ENCODE measurements around the gene GRK5.
A peak's percentile ranks its signal among the peaks of the same experiment; 100 is the strongest.

Gene GRK5

DNA sequence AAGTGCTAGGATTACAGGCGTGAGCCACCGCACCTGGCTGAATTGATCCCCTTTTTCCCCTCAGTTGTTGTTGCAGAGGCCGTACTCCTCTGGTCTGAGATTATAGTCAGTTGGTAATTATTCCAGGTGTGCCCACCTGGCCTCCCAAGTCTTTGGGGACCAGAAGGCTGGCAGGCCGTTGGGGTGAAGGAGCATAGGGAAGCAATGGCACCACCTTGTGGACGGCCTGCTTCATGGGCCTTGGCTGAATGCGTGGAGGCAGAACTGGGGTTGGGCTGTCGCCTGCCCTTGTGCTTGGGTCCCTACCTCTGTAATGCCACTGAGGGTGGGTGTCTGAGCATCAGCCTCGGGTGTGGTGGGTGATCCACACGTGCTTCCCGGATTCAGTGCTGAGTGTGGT, 209.5 kb downstream of the GRK5 start:
- intact Hi-C loops (cut with DNase I; ENCODE audit: low total_unique reads), result loop anchor here (10.0 kb wide), 2 partner anchors 132 to 212 kb away; partner anchors contain the start of gene GRK5
- Histone ChIP-seq H3K27me3 (no peaks in the 10 kb centered on the region), H3K4me1 (peaks cover 0 to 39% (median 22%) of the 10 kb centered on the region in 4 donors), H3K27ac (no peak overlapping the region), H3K4me3 (no peak overlapping the region), H3K36me3 (peaks cover 0 to 5% (median 5%) of the 10 kb centered on the region in 3 donors), H3K9me3 (no peaks in the 10 kb centered on the region)
- peak in 1 of 2 donors; percentile 55 for DNase-seq
- TF ChIP-seq, protein P1, sequence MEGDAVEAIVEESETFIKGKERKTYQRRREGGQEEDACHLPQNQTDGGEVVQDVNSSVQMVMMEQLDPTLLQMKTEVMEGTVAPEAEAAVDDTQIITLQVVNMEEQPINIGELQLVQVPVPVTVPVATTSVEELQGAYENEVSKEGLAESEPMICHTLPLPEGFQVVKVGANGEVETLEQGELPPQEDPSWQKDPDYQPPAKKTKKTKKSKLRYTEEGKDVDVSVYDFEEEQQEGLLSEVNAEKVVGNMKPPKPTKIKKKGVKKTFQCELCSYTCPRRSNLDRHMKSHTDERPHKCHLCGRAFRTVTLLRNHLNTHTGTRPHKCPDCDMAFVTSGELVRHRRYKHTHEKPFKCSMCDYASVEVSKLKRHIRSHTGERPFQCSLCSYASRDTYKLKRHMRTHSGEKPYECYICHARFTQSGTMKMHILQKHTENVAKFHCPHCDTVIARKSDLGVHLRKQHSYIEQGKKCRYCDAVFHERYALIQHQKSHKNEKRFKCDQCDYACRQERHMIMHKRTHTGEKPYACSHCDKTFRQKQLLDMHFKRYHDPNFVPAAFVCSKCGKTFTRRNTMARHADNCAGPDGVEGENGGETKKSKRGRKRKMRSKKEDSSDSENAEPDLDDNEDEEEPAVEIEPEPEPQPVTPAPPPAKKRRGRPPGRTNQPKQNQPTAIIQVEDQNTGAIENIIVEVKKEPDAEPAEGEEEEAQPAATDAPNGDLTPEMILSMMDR (IDR thresholded peaks at IDR 0.05), result peak; percentile 54 to 60

DNA sequence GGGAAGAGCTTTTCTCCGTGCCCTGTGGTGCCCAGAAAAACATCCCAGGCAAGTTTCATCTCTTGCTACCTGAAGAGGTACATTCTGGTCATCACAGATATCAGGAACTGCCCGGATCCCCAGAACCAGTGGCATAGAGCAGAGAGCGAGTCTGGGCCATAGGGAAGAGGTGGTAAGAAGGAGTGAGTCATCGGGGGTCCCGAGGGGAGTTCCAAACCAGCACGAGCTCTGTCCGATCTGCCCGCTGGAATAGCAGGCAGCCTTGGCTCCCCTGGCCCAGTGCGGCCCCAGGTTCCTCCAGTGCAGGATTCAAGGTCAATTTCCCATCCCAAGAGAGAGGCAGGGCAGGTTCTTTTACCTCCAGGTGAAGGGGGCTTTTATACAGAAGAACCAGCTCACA, 210.5 kb downstream of the GRK5 start:
- Histone ChIP-seq H3K36me3 (peaks cover 0 to 5% (median 5%) of the 10 kb centered on the region in 3 donors), H3K27me3 (no peaks in the 10 kb centered on the region), H3K27ac (no peak overlapping the region), H3K9me3 (no peaks in the 10 kb centered on the region), H3K4me3 (no peak overlapping the region), H3K4me1 (peaks cover 0 to 39% (median 18%) of the 10 kb centered on the region in 4 donors)
- TF ChIP-seq, protein P1 (IDR thresholded peaks at IDR 0.05), result no peak
- no peak for DNase-seq
- intact Hi-C loops (cut with DNase I; ENCODE audit: low total_unique reads), result loop anchor here (10.0 kb wide), 2 partner anchors 133 to 213 kb away; partner anchors contain the start of gene GRK5

DNA sequence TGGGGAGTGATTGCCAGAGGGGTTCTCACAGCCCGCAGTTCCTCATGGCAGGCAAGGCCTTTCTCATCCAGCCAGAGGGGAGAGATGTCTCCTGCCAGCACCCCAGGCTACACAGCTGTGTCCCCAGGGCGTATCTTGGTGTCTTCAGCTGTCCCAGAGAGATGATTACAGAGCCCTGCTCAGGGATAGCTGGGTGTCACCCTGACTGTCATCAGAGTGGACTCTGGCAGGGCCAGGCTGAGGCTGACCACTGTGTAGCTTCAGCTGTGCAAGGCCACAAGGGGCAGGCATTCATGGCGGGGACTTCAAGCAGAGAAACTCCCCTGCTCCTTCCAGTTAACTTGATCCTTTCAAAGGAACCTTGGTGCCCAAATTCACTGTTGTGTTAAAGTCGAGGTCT, 211.0 kb downstream of the GRK5 start:
- DNase-seq, result no peak
- Histone ChIP-seq H3K27me3 (no peaks in the 10 kb centered on the region), H3K36me3 (peaks cover 3 to 8% (median 8%) of the 10 kb centered on the region in 3 donors), H3K4me3 (no peak overlapping the region), H3K27ac (no peak overlapping the region), H3K9me3 (no peaks in the 10 kb centered on the region), H3K4me1 (peaks cover 0 to 39% (median 15%) of the 10 kb centered on the region in 4 donors)
- TF ChIP-seq, protein P1 (IDR thresholded peaks at IDR 0.05), result no peak
- intact Hi-C loops (cut with DNase I; ENCODE audit: low total_unique reads), result loop anchor here (10.0 kb wide), 2 partner anchors 134 to 214 kb away; partner anchors contain the start of gene GRK5

DNA sequence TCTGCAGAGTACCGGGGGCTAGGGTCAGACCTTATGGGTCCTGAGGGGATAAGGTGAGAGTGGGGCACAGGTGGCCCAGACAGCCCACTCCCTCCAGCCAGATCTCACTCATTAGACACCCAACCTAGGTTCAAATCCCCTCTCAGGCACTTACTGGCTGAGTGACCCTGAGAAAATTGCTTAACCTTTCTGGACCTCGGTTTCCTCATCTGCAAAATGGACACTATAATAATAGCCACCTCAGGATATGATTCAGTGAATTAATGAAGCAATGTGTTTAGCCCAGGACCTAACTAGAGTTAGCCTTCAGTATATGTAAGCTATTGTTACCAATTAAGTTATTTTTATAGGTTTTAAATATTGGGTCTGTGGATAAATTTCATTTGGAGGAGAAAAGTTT, 212.6 kb downstream of the GRK5 start:
- Histone ChIP-seq H3K9me3 (no peaks in the 10 kb centered on the region), H3K4me1 (peaks cover 0 to 40% (median 17%) of the 10 kb centered on the region in 4 donors), H3K36me3 (peaks cover 4 to 19% (median 16%) of the 10 kb centered on the region in 3 donors), H3K4me3 (no peak overlapping the region), H3K27me3 (no peaks in the 10 kb centered on the region), H3K27ac (no peak overlapping the region)
- intact Hi-C loops (cut with DNase I; ENCODE audit: low total_unique reads), result loop anchor here (10.0 kb wide), 2 partner anchors 135 to 215 kb away; partner anchors contain the start of gene GRK5
- DNase-seq, result no peak
- TF ChIP-seq, protein P1 (IDR thresholded peaks at IDR 0.05), result no peak

DNA sequence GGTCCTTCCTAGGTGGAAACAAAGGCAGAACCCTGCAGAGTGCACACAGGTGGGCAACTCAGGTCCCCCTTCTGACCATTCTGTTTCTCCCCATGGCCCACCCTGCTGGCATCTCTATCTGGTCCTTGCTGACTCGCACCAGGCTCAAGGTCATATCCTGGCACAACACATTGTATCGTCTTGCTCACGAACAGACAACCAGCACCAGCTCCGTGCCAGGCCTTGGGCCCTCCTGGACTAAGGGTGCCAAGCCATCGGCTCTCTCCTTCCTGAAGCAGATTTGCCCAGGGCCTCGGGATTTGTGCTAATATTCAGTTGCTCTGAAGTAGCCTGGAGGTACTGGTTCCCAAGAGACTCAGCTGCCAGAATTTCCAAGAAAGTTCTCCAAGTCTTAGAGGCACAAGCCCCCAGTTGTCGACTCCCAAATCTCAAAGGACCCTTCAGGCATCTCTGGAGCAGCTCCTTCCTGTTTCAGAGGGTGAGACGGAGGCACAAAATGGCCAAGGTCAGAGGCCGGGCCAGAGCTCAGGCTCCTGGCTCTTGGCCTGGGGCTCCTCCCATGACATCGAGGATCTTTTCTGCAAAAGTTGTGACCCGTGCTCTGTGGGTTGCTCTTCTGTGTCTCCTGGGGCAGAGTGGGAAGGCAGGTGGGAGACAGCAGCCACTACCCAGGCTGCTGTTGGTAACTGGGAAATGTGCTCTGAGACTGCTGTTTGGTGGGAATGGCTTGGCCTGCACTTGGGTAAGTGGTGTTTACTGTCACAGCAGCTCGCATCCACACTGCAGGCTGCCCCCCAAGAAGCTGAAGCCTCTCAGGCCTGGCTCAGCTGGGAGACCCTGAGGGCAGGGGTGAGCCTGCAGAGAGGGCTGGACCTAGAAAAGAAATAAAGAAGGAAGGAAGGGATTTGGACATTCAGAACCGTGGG, 213.8 kb downstream of the GRK5 start:
- H3K9me3 ChIP-seq, result no peaks in the 10 kb centered on the region
- H3K36me3 ChIP-seq, result peaks cover 13 to 31% (median 29%) of the 10 kb centered on the region in 3 donors
- TF ChIP-seq, protein P1 (IDR thresholded peaks at IDR 0.05), result no peak
- H3K27ac ChIP-seq, result peak overlapping the region; percentile 20 to 28
- H3K4me3 ChIP-seq, result no peak overlapping the region
- H3K4me1 ChIP-seq, result peaks cover 0 to 40% (median 17%) of the 10 kb centered on the region in 4 donors
- no peak for DNase-seq
- intact Hi-C loops (cut with DNase I; ENCODE audit: low total_unique reads), result no loop called here
- no peaks in the 10 kb centered on the region for H3K27me3 ChIP-seq

Measured in tibial artery (tissue), 4 donors.